NCI-H460 (cell line): Measurements from ENCODE around the gene HES2. TPM values are rescaled to one million over a fixed set of nuclear protein-coding genes. Genes with fewer than 3 reads are reported as not detected.
A peak's percentile ranks its signal among the peaks of the same experiment; 100 is the strongest.
"Not testable (repeated sequence)": the region's sequence is repeated elsewhere in the genome, so short reads cannot be mapped to it uniquely, and the experiment has no call there.

Experiments
- DNase-seq: peaks from one replicate; pipeline ENCODE4 v3.0.0-alpha.2; 2016; ENCODE audit warnings: low read depth; ENCODE audit errors: extremely low read depth
- total RNA-seq: library from RNA; depleted of rRNA; stranded (reverse); fragments of >200 nt; shearing (Covaris generic); gene quantifications from 2 replicates; pipeline ENCODE4 v1.2.3, GENCODE V29; 2014

The HES2 gene
- total RNA-seq, 1 experiment from 2014 or later, result 0.57 TPM

- no peak for DNase-seq
These were observed 26.8 kb downstream of the HES2 start for GRCh38 chr1:6392809-6393399.

- no peak for DNase-seq
These were observed 27.5 kb downstream of the HES2 start for GRCh38 chr1:6391951-6392808.

- no peak for DNase-seq
These were observed 29.7 kb downstream of the HES2 start for GRCh38 chr1:6389971-6390370.

GRCh38 chr1:6386371-6386949, 33.3 kb downstream of the HES2 start:
- DNase-seq, result no peak

GRCh38 chr1:6385488-6386191, 34.1 kb downstream of the HES2 start:
- peak; percentile 62 for DNase-seq

- no peak for DNase-seq
These were observed 34.8 kb downstream of the HES2 start for GRCh38 chr1:6384962-6385361.

GRCh38 chr1:6384135-6384534, 35.6 kb downstream of the HES2 start:
- DNase-seq, result no peak

GRCh38 chr1:6380037-6380436, 39.7 kb downstream of the HES2 start:
- no peak for DNase-seq

GRCh38 chr1:6378096-6378746, 41.5 kb downstream of the HES2 start:
- DNase-seq, result no peak

- no peak for DNase-seq
These were observed 45.6 kb downstream of the HES2 start for GRCh38 chr1:6373961-6374720.

GRCh38 chr1:6372236-6372635, 47.5 kb downstream of the HES2 start:
- not testable (repeated sequence) for DNase-seq

GRCh38 chr1:6370006-6370405, 49.7 kb downstream of the HES2 start:
- no peak for DNase-seq

GRCh38 chr1:6367381-6368012, 52.2 kb downstream of the HES2 start:
- DNase-seq, result no peak

GRCh38 chr1:6365047-6365446, 54.7 kb downstream of the HES2 start:
- DNase-seq, result no peak

- DNase-seq, result peak; percentile 36
These were observed 56.4 kb downstream of the HES2 start for GRCh38 chr1:6363085-6363884.
